Measurements from ENCODE around the gene RAD18.

RAD18 gene

DNA sequence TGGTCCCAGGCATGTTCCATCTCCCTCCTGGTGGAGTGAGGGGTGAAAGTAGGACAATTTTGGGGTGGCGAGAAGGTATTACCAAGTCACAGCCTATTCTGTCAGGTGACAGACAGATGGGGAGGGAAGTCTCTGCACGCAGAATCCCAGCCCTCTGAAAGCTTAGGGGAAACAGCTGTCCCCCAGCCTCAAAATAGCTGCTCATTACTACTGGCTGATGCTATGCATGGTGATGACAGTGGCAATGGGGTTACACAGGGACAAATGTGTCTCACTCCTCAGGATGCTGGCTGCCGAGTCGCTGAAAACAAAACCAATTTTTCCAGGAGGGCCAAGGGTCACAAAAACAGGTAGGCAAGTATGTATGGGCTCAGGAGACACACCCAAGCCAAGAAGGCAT is 125.0 kb downstream of the RAD18 start:
- Histone ChIP-seq H3K36me3 (ENCODE audit: control insufficient read depth, insufficient read depth, low read length) (no peaks in the 10 kb centered on the region), H3K9me3 (ENCODE audit: control insufficient read depth, insufficient read depth, low read length) (no peaks in the 10 kb centered on the region), H3K27me3 (ENCODE audit: control insufficient read depth, insufficient read depth, low read length) (no peaks in the 10 kb centered on the region), H3K4me3 (ENCODE audit: low read length) (no peak overlapping the region), H3K4me1 (ENCODE audit: control insufficient read depth, insufficient read depth, low read length) (no peaks in the 10 kb centered on the region), H3K27ac (ENCODE audit: low read length) (no peak overlapping the region)
- no CpG with 5 or more reads among the region's 4 CpGs for WGBS (ENCODE audit: insufficient coverage, insufficient read length)
- no peak for DNase-seq (ENCODE audit: low read depth, low spot score)

DNA sequence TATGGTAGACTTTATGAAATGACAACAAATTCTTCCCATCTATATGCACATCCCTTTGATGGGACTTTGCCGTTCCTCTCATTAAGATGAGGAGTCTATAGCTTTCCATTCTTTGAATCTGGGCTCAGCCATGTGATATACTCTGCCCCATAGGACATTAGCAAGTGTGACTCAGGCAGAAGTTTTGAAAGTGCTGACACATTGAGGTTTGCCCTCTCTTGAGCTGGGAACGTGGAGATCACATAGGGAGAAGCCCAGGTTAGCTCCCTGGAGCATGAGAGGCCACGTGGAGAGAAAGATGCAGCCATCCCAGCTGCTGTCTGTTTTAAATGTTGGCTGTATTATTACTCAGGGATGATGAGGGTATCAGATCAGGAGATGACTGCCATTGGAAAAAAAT is 126.1 kb downstream of the RAD18 start:
- Histone ChIP-seq H3K27me3 (ENCODE audit: control insufficient read depth, insufficient read depth, low read length) (no peaks in the 10 kb centered on the region), H3K4me1 (ENCODE audit: control insufficient read depth, insufficient read depth, low read length) (no peaks in the 10 kb centered on the region), H3K27ac (ENCODE audit: low read length) (no peak overlapping the region), H3K9me3 (ENCODE audit: control insufficient read depth, insufficient read depth, low read length) (no peaks in the 10 kb centered on the region), H3K4me3 (ENCODE audit: low read length) (no peak overlapping the region), H3K36me3 (ENCODE audit: control insufficient read depth, insufficient read depth, low read length) (no peaks in the 10 kb centered on the region)
- DNase-seq (ENCODE audit: low read depth, low spot score): no peak
- WGBS (ENCODE audit: insufficient coverage, insufficient read length): no CpG with 5 or more reads among the region's 3 CpGs

DNA sequence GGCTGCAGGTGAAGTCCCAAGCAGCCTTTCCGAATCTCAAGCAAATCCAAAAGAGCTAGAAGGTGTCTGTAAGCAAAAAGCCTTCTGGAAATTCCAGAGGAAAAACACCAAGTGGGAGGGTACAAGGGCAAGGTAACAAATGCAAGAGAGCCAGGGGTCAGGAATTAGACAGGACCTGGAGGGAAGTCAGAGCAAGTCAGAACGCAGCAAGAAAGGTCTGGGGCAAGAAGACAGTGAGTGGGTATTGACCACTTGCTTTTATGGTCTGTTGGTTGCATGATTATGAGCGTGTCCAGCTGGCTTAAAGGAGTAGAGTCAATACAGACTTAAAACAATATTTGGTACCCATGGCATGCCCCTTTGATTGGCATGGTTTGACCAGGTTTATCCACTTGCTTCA is 127.2 kb downstream of the RAD18 start:
- H3K27ac ChIP-seq (ENCODE audit: low read length): no peak overlapping the region
- no peaks in the 10 kb centered on the region for H3K36me3 ChIP-seq (ENCODE audit: control insufficient read depth, insufficient read depth, low read length)
- H3K27me3 ChIP-seq (ENCODE audit: control insufficient read depth, insufficient read depth, low read length): no peaks in the 10 kb centered on the region
- no CpG with 5 or more reads among the region's 3 CpGs for WGBS (ENCODE audit: insufficient coverage, insufficient read length)
- no peak for DNase-seq (ENCODE audit: low read depth, low spot score)
- no peaks in the 10 kb centered on the region for H3K9me3 ChIP-seq (ENCODE audit: control insufficient read depth, insufficient read depth, low read length)
- no peak overlapping the region for H3K4me3 ChIP-seq (ENCODE audit: low read length)
- no peaks in the 10 kb centered on the region for H3K4me1 ChIP-seq (ENCODE audit: control insufficient read depth, insufficient read depth, low read length)

DNA sequence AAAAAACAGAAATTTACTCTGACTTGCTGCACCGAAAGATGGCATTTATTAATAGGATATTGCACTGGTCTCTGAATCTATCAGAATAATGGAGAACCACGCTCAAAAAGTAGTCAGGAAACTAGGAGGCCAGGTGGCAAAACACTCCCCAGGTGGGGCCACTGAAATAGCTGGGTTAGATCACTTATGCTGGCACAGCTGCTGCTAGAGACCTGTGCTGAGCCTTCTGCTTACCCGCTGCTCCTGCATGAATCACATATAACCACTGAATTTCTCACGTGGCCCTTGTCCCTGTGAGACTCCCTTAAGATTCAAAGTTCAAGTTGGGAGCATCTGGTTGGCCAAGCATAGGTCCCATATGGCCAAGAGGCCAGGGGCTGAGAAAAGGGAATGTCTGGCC is 127.9 kb downstream of the RAD18 start:
- H3K27me3 ChIP-seq (ENCODE audit: control insufficient read depth, insufficient read depth, low read length): no peaks in the 10 kb centered on the region
- H3K4me3 ChIP-seq (ENCODE audit: low read length): no peak overlapping the region
- H3K36me3 ChIP-seq (ENCODE audit: control insufficient read depth, insufficient read depth, low read length): no peaks in the 10 kb centered on the region
- no peaks in the 10 kb centered on the region for H3K4me1 ChIP-seq (ENCODE audit: control insufficient read depth, insufficient read depth, low read length)
- H3K9me3 ChIP-seq (ENCODE audit: control insufficient read depth, insufficient read depth, low read length): no peaks in the 10 kb centered on the region
- WGBS (ENCODE audit: insufficient coverage, insufficient read length): no CpG with 5 or more reads among the region's 4 CpGs
- H3K27ac ChIP-seq (ENCODE audit: low read length): no peak overlapping the region
- no peak for DNase-seq (ENCODE audit: low read depth, low spot score)

DNA sequence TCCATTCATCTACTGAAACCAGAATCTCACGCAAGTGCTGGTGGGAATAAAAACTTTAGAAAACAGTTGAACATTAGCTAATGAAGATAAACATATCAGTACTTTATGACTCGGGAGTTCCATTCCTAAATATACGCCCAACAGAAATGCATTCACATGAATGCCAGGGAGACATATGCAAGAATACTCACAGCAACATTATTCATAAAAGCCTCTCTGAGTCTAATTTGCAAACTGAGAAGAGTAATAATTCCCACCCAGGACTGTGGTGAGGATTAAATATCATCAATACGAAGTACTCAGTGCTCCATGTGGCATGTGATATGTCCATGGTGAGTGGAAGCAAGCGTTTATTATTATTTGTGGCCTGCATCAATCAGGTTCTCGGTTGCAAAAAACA is 128.3 kb downstream of the RAD18 start:
- H3K9me3 ChIP-seq (ENCODE audit: control insufficient read depth, insufficient read depth, low read length): no peaks in the 10 kb centered on the region
- no peaks in the 10 kb centered on the region for H3K27me3 ChIP-seq (ENCODE audit: control insufficient read depth, insufficient read depth, low read length)
- no CpG with 5 or more reads among the region's 6 CpGs for WGBS (ENCODE audit: insufficient coverage, insufficient read length)

DNA sequence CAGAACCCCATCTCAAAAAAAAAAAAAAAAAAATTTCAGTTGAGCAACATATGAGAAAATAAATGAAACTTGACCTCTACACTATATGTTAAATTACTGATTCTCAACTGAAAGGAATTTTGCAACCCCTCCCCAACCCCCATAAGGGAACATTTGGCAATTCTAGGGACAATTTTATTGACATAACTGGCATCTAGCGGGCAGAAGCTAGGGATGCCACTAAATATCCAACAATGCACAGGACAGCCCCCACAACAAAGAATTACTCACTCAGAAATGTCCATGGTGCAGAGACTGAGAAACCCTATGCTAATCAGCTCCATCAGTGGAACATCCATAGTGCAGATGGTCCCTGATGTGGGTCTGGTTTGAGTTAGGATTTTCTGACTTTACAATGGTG is 135.6 kb downstream of the RAD18 start:
- H3K27ac ChIP-seq (ENCODE audit: low read length): no peak overlapping the region
- H3K27me3 ChIP-seq (ENCODE audit: control insufficient read depth, insufficient read depth, low read length): no peaks in the 10 kb centered on the region
- WGBS (ENCODE audit: insufficient coverage, insufficient read length): no CpG with 5 or more reads among the region's 1 CpG
- no peak for DNase-seq (ENCODE audit: low read depth, low spot score)
- no peak overlapping the region for H3K4me3 ChIP-seq (ENCODE audit: low read length)
- no peaks in the 10 kb centered on the region for H3K36me3 ChIP-seq (ENCODE audit: control insufficient read depth, insufficient read depth, low read length)
- H3K9me3 ChIP-seq (ENCODE audit: control insufficient read depth, insufficient read depth, low read length): no peaks in the 10 kb centered on the region
- no peaks in the 10 kb centered on the region for H3K4me1 ChIP-seq (ENCODE audit: control insufficient read depth, insufficient read depth, low read length)

More for the DNA sequence above, 128.3 kb downstream of the RAD18 start:
- H3K27ac ChIP-seq (ENCODE audit: low read length): no peak overlapping the region
- H3K4me3 ChIP-seq (ENCODE audit: low read length): no peak overlapping the region
- H3K36me3 ChIP-seq (ENCODE audit: control insufficient read depth, insufficient read depth, low read length): no peaks in the 10 kb centered on the region
- H3K4me1 ChIP-seq (ENCODE audit: control insufficient read depth, insufficient read depth, low read length): no peaks in the 10 kb centered on the region
- no peak for DNase-seq (ENCODE audit: low read depth, low spot score)

Data from iPS DF 6.9 (cell line).